GM19035 (cell line): ENCODE data around the gene SSX4B.
"Not testable (repeated sequence)": the region's sequence is repeated elsewhere in the genome, so short reads cannot be mapped to it uniquely, and the experiment has no call there.

Experiments used
- ATAC-seq: cut with Tn5 transposase; IDR thresholded peaks from one replicate; pipeline ENCODE4 v1.9.1; 2021; ENCODE audit not compliant: unreplicated experiment

SSX4B gene, protein sequence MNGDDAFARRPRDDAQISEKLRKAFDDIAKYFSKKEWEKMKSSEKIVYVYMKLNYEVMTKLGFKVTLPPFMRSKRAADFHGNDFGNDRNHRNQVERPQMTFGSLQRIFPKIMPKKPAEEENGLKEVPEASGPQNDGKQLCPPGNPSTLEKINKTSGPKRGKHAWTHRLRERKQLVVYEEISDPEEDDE

DNA sequence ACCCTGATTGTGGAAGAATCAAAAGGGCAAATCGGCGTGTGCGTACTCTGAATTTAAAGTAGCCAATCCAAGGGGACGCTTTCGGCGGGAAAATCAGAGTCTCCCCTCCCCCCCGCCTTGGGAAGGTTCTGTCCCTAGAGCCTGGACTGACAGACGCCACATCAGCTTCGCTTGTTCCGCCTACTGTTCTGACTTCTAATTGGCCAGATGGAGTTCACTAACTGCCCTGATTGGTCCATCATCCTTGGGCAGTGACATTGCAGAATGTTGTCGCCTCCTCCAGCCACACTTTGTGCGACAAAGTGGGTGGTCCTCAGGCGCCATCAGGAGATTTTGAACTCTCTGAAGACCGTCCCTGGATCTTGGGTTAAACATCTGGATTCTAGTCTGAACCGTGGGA lies at the start of gene SSX4B:
TSS of gene SSX4B (minus strand) at position 101 of the 400 bp plus-strand sequence. CDS start 588 bp downstream, outside the sequence.
- not testable (repeated sequence) for ATAC-seq

DNA sequence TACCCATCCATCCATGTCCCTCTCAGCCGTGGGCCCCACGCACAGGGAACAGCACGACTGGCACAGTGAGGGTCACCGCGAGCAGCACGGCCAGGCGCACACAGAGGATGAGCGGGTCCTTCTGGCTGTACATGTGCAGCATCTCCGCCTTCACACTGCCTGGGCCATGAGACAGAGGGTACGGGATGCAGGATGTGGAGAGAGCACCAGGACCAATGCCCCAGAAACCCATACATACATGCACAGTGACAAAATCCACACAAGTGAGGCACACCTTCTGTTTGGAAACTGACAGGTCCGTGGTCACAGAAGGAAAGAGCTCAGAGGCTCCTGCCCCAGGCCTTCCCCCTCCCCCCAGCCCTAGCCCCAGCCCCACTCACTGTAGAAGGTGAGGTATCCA lies 48.8 kb upstream of the SSX4B start:
- no peak for ATAC-seq

- ATAC-seq, result no peak
Observed at GRCh38 chrX:48460031-48460430, 48.3 kb upstream of the SSX4B start.

DNA sequence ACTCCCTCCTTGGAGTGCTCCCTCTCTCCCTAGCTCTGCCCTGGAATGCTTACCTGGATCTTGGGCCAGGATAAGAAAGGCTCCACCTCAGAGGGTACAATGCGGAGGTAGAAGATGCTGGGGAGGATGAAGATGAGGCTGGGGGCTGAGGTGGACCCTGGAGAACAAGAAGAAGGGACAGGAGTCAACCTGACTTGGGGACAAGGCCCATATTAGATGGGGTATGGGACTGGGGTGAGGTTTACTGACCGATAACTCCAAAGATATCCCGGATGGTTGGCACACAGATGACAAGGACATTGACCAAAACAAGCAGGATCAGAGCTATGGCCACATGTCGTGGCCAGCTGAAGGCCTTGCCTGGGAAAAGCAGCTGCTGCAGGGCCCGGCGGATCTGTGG lies 47.7 kb upstream of the SSX4B start:
- no peak for ATAC-seq

- ATAC-seq, result no peak
Observed at GRCh38 chrX:48458711-48459110, 47.0 kb upstream of the SSX4B start.

DNA sequence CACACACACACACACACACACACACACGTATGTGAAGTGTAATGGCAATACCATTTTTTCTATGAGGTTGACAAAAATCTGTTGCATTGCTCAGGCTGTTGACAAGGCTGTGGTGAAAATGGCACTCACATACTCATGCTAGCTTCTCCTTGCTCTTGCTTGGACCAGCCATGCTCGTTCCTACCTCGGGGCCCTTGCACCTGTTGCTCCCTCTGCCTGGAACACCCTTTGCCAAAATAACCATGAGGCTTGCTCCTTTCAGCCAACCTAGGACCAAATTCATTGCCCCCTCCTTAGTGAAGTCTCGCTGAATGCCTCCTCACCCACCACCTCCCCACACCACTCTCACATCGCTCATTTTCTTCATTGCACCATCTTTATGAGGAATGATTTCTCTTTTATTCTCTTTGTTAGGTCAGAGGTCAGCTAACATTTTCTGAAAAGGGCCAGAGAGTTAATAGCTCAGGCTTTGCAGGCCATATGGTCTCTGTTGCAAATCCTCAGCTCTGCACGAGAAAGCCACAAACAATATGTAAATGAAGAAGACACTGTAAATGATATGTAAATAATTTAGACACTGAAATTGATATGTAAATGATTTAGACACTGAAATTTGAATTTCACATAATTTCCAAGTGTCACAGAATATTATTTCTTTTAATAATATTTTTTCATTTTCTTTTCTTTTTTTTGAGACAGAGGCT lies 45.0 kb upstream of the SSX4B start:
- no peak for ATAC-seq

DNA sequence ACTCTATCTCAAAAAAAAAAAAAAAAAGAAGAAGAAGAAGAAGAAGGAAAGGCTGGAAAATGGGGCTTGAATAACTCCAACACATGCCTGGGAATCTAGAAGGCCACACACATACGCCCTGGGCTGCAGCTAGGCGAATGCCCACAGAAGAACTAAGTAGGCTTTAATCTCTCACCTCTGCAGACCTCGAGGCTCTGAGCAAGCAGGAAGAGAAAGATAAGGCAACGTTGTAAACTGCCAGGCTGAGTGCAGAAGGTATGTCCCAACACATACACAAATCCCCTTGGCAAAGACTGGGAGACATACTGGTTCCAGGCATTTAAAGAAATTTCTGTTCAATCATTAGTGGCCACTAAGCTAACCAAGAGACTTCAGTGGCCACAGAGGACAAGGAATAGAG lies 39.9 kb upstream of the SSX4B start:
- ATAC-seq, result no peak

DNA sequence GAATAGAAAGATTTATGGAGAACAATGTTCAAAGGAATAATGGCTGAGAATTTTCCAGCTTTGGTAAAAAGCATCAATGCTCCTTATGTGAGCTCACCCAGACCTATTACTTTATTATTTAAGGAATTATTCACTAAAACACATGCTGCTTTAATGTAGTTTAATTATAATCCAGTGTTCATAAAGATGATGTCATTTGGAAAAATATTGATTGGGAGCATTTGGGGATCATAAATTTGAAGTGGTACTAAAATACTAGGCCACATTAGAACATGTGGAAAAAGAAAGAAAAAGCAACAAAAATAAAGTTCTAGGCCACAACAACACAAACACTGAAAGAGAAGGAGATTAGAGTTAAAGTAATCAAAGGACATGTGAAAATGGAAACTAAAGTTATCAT lies 38.3 kb upstream of the SSX4B start:
- ATAC-seq, result no peak

- ATAC-seq, result not testable (repeated sequence)
Observed at GRCh38 chrX:48447201-48447600, 35.4 kb upstream of the SSX4B start.

DNA sequence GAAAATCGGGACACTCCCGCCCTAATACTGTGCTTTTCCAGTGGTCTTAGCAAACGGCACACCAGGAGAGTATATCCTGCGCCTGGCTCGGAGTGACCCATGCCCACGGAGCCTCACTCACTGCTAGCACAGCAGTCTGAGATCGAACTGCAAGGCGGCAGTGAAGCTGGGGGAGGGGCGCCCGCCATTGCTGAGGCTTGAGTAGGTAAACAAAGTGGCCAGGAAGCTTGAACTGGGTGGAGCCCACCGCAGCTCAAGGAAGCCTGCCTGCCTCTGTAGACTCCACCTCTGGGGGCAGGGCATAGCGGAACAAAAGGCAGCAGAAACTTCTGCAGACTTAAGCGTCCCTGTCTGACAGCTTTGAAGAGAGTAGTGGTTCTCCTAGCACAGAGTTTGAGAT lies 22.0 kb upstream of the SSX4B start:
- not testable (repeated sequence) for ATAC-seq

- ATAC-seq, result not testable (repeated sequence)
Observed at GRCh38 chrX:48430166-48430565, 18.4 kb upstream of the SSX4B start.

DNA sequence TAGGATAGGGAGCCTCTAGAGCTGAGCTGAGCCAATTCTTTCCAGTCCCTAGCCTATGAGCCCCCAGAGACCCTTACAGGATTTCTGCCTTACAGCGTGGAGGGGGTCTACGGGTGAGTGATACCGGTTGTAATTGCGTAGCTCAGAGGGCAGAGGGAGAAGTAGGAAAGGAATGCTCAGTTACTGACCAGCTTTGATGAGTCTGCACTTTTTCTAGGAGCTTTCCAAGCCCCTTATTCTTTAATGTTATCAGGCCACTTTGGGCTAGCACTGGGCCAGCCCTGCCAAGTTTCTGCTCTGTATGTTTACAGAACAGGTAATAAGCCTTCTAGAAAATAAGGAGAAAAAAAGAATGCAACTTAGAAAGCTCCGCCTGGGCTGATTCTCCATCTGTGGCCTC lies 17.8 kb upstream of the SSX4B start:
- ATAC-seq, result not testable (repeated sequence)

GRCh38 chrX:48427027-48427716 lies 15.4 kb upstream of the SSX4B start:
- ATAC-seq, result not testable (repeated sequence)

DNA sequence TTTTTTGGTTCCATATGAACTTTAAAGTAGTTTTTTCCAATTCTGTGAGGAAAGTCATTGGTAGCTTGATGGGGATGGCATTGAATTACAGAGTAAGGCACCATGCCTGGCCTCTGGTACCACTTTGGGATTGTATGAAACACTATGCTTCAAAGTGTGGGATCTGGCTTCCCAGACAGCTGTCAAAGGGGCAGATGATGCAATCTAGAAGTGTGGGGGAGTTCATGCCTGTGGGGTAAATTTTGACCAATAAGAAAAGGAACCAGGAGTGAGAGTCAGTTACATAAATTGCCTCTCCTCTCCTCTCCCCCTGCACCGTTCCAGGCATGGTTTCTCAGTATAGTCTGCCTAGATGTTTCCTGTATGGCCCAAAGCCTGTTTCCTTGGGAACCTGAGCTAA lies 13.9 kb downstream of the SSX4B start:
- ATAC-seq, result not testable (repeated sequence)

- ATAC-seq, result not testable (repeated sequence)
Observed at GRCh38 chrX:48396931-48397330, 14.8 kb downstream of the SSX4B start.

DNA sequence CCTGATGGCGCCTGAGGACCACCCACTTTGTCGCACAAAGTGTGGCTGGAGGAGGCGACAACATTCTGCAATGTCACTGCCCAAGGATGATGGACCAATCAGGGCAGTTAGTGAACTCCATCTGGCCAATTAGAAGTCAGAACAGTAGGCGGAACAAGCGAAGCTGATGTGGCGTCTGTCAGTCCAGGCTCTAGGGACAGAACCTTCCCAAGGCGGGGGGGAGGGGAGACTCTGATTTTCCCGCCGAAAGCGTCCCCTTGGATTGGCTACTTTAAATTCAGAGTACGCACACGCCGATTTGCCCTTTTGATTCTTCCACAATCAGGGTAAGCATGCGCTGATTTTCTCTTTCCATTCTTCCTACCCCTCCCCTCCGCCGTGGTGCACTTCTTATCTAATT lies 28.5 kb downstream of the SSX4B start, which contains the start of gene SSX4:
TSS of gene SSX4 (plus strand) at position 301 of the 400 bp plus-strand sequence. CDS start 515 bp downstream, outside the sequence.
- not testable (repeated sequence) for ATAC-seq

DNA sequence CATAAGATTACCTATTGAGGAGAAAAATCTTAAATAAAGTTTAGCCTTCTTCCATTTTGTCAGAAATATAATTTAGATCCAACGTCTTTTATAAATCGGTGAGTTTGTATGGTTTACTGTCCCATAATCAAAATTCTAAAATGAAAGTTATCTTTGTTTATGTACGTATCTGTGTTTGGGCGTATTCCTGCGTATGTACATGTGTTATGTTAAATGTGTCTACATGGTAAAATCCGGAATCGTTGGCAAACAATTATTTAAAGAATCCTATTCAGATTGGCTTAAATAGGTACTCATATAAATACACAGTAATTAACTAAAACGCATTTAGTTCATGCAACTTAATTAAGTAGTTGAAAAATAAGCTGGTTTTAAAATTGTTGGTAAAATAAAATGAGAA lies 41.4 kb downstream of the SSX4B start:
- ATAC-seq, result not testable (repeated sequence)

DNA sequence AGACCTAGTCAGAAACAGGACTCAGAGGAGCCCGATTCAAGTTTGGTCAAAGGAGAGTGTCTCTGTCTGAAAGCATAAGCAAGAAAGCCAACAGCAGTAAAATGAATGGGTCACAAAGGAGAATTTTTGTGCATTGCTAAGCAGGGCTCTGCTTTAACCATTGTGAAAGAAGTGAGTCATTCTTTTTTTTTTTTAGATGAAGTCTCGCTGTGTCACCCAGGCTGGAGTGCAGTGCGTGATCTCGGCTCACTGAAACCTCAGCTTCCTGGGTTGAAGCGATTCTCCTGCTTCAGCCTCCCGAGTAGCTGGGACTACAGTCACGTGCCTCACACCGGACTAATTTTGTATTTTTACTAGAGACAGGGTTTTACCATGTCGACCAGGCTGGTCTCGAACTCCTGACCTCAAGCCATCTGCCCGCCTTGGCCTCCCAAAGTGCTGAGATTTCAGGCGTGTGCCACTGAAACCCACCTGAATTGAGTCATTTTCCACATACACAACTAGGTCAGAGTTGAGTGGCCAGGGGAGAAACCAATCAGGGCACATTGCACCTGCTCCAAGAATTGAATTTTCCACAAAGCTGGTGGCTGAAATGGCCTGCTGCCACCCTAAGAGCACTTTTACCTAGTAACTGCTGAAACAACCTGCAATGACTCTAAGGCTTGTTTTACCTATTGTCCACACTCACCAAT lies 43.9 kb downstream of the SSX4B start:
- ATAC-seq, result not testable (repeated sequence)

- ATAC-seq, result not testable (repeated sequence)
Observed at GRCh38 chrX:48359281-48359680, 52.5 kb downstream of the SSX4B start.

DNA sequence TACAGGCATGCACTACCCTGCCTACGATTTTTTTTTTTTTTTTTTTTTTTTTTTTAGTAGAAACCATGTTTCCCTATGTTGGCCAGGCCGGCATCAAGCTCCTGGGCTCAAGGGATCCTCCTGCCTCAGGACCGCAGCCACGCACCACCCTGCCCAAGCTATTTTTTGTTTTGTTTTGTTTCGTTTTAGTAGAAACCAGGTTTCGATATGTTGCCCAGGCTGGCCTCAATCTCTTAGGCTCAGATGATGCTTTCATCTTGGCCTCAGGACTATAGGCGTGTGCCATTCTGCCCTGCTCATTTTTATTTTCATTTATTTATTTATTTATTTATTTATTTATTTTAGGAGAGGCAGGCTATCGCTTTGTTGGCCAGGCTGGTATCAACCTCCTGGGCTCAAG lies 54.1 kb downstream of the SSX4B start:
- no peak for ATAC-seq
